ENCODE measurements around the gene AIRE. TPM values are rescaled to one million over a fixed set of nuclear protein-coding genes. Genes with fewer than 3 reads are reported as not detected.

The AIRE gene
- total and polyA plus RNA-seq, 4 experiments from 2014 or later, result 0.32 to 2.3 TPM; not detected in 2

- Mint-ChIP-seq H3K4me3 (no peak overlapping the region), H3K9me3 (no peaks in the 10 kb centered on the region), H3K36me3 (peaks cover 0 to 27% of the 10 kb centered on the region in 2 donors), H3K27ac (peak overlapping the region in 2 of 7 donors; percentile 40 to 51), H3K27me3 (no peaks in the 10 kb centered on the region), H3K4me1 (no peaks in the 10 kb centered on the region)
- Histone ChIP-seq H3K4me1 (ENCODE audit: insufficient read depth, low read length) (no peaks in the 10 kb centered on the region), H3K4me3 (ENCODE audit: low read length in 2 of 2) (no peak overlapping the region), H3K36me3 (ENCODE audit: insufficient read depth, low read length) (peaks cover 23% of the 10 kb centered on the region), H3K27ac (ENCODE audit: low read depth, low read length) (no peak overlapping the region), H3K27me3 (ENCODE audit: insufficient read depth, low read length) (no peaks in the 10 kb centered on the region), H3K9me3 (ENCODE audit: control insufficient read depth in 1 of 2, low read length in 2 of 2) (no peaks in the 10 kb centered on the region)
- ChIA-PET CTCF (ENCODE audit: partially characterized antibody) (no interaction called here), POLR2A (ENCODE audit: partially characterized antibody) (interaction anchor here (1.2 kb wide), 1 partner anchor 15 kb away, joined by 3 read pairs; no protein-coding TSS in a partner anchor)
- intact Hi-C loops (cut with micrococcal nuclease), result no loop called here
- DNase-seq, result no peak
Observed at GRCh38 chr21:44322621-44323325, 37.1 kb downstream of the AIRE start.

GRCh38 chr21:44323591-44323990 is 37.9 kb downstream of the AIRE start:
- POLR2A ChIA-PET (ENCODE audit: partially characterized antibody), result no interaction called here
- CTCF ChIA-PET (ENCODE audit: partially characterized antibody), result no interaction called here
- no peak for DNase-seq
- Histone ChIP-seq H3K36me3 (ENCODE audit: insufficient read depth, low read length) (peaks cover 18% of the 10 kb centered on the region), H3K4me3 (ENCODE audit: low read length in 2 of 2) (no peak overlapping the region), H3K27ac (ENCODE audit: low read depth, low read length) (no peak overlapping the region), H3K27me3 (ENCODE audit: insufficient read depth, low read length) (no peaks in the 10 kb centered on the region), H3K9me3 (ENCODE audit: control insufficient read depth in 1 of 2, low read length in 2 of 2) (no peaks in the 10 kb centered on the region), H3K4me1 (ENCODE audit: insufficient read depth, low read length) (no peaks in the 10 kb centered on the region)
- peaks cover 0 to 24% of the 10 kb centered on the region in 2 donors for H3K36me3 Mint-ChIP-seq
- H3K9me3 Mint-ChIP-seq, result no peaks in the 10 kb centered on the region
- H3K4me1 Mint-ChIP-seq, result no peaks in the 10 kb centered on the region
- intact Hi-C loops (cut with micrococcal nuclease), result no loop called here
- no peak overlapping the region for H3K4me3 Mint-ChIP-seq
- H3K27me3 Mint-ChIP-seq, result no peaks in the 10 kb centered on the region
- no peak overlapping the region for H3K27ac Mint-ChIP-seq

GRCh38 chr21:44324106-44324853 is 38.6 kb downstream of the AIRE start:
- H3K9me3 Mint-ChIP-seq, result no peaks in the 10 kb centered on the region
- H3K27me3 ChIP-seq (ENCODE audit: insufficient read depth, low read length), result no peaks in the 10 kb centered on the region
- ChIA-PET POLR2A (ENCODE audit: partially characterized antibody) (no interaction called here), CTCF (ENCODE audit: partially characterized antibody) (no interaction called here)
- no peaks in the 10 kb centered on the region for H3K9me3 ChIP-seq (ENCODE audit: control insufficient read depth in 1 of 2, low read length in 2 of 2)
- DNase-seq, result no peak
- H3K27ac Mint-ChIP-seq, result no peak overlapping the region
- H3K4me1 ChIP-seq (ENCODE audit: insufficient read depth, low read length), result no peaks in the 10 kb centered on the region
- no peak overlapping the region for H3K27ac ChIP-seq (ENCODE audit: low read depth, low read length)
- peaks cover 15% of the 10 kb centered on the region for H3K36me3 ChIP-seq (ENCODE audit: insufficient read depth, low read length)
- intact Hi-C loops (cut with micrococcal nuclease), result no loop called here
- H3K27me3 Mint-ChIP-seq, result no peaks in the 10 kb centered on the region
- H3K36me3 Mint-ChIP-seq, result peaks cover 0 to 22% of the 10 kb centered on the region in 2 donors
- H3K4me3 Mint-ChIP-seq, result no peak overlapping the region
- H3K4me1 Mint-ChIP-seq, result no peaks in the 10 kb centered on the region
- no peak overlapping the region for H3K4me3 ChIP-seq (ENCODE audit: low read length in 2 of 2)

- Mint-ChIP-seq H3K36me3 (peaks cover 0 to 19% of the 10 kb centered on the region in 2 donors), H3K4me1 (peaks cover 0 to 3% (median 0%) of the 10 kb centered on the region in 4 donors), H3K4me3 (no peak overlapping the region), H3K27me3 (no peaks in the 10 kb centered on the region), H3K27ac (no peak overlapping the region), H3K9me3 (no peaks in the 10 kb centered on the region)
- CTCF ChIA-PET (ENCODE audit: partially characterized antibody), result no interaction called here
- Histone ChIP-seq H3K4me3 (ENCODE audit: low read length in 2 of 2) (no peak overlapping the region), H3K27ac (ENCODE audit: low read depth, low read length) (no peak overlapping the region), H3K9me3 (ENCODE audit: control insufficient read depth in 1 of 2, low read length in 2 of 2) (no peaks in the 10 kb centered on the region), H3K36me3 (ENCODE audit: insufficient read depth, low read length) (peaks cover 10% of the 10 kb centered on the region), H3K27me3 (ENCODE audit: insufficient read depth, low read length) (no peaks in the 10 kb centered on the region), H3K4me1 (ENCODE audit: insufficient read depth, low read length) (no peaks in the 10 kb centered on the region)
- POLR2A ChIA-PET (ENCODE audit: partially characterized antibody), result no interaction called here
- intact Hi-C loops (cut with micrococcal nuclease), result no loop called here
- no peak for DNase-seq
Observed at GRCh38 chr21:44324854-44325107, 39.1 kb downstream of the AIRE start.

GRCh38 chr21:44325386-44326271 is 40.0 kb downstream of the AIRE start:
- Histone ChIP-seq H3K27me3 (ENCODE audit: insufficient read depth, low read length) (no peaks in the 10 kb centered on the region), H3K4me1 (ENCODE audit: insufficient read depth, low read length) (no peaks in the 10 kb centered on the region), H3K9me3 (ENCODE audit: control insufficient read depth in 1 of 2, low read length in 2 of 2) (no peaks in the 10 kb centered on the region), H3K27ac (ENCODE audit: low read depth, low read length) (no peak overlapping the region), H3K4me3 (ENCODE audit: low read length in 2 of 2) (no peak overlapping the region), H3K36me3 (ENCODE audit: insufficient read depth, low read length) (peaks cover 8% of the 10 kb centered on the region)
- DNase-seq, result no peak
- H3K9me3 Mint-ChIP-seq, result no peaks in the 10 kb centered on the region
- ChIA-PET CTCF (ENCODE audit: partially characterized antibody) (no interaction called here), POLR2A (ENCODE audit: partially characterized antibody) (interaction anchor here (1.5 kb wide), 1 partner anchor 9 kb away, joined by 5 read pairs; no protein-coding TSS in a partner anchor)
- H3K36me3 Mint-ChIP-seq, result peaks cover 0 to 17% of the 10 kb centered on the region in 2 donors
- intact Hi-C loops (cut with micrococcal nuclease), result no loop called here
- no peaks in the 10 kb centered on the region for H3K27me3 Mint-ChIP-seq
- no peak overlapping the region for H3K4me3 Mint-ChIP-seq
- no peak overlapping the region for H3K27ac Mint-ChIP-seq
- peaks cover 0 to 3% (median 0%) of the 10 kb centered on the region in 4 donors for H3K4me1 Mint-ChIP-seq

GRCh38 chr21:44326272-44326647 is 40.6 kb downstream of the AIRE start:
- ChIA-PET POLR2A (ENCODE audit: partially characterized antibody) (interaction anchor here (1.5 kb wide), 1 partner anchor 9 kb away, joined by 5 read pairs; no protein-coding TSS in a partner anchor), CTCF (ENCODE audit: partially characterized antibody) (no interaction called here)
- H3K4me3 ChIP-seq (ENCODE audit: low read length in 2 of 2), result no peak overlapping the region
- H3K4me1 ChIP-seq (ENCODE audit: insufficient read depth, low read length), result no peaks in the 10 kb centered on the region
- DNase-seq, result no peak
- H3K27me3 ChIP-seq (ENCODE audit: insufficient read depth, low read length), result no peaks in the 10 kb centered on the region
- Mint-ChIP-seq H3K36me3 (peaks cover 0 to 17% of the 10 kb centered on the region in 2 donors), H3K9me3 (no peaks in the 10 kb centered on the region), H3K4me1 (peaks cover 0 to 3% (median 0%) of the 10 kb centered on the region in 4 donors), H3K4me3 (no peak overlapping the region), H3K27ac (no peak overlapping the region), H3K27me3 (no peaks in the 10 kb centered on the region)
- intact Hi-C loops (cut with micrococcal nuclease), result no loop called here
- H3K36me3 ChIP-seq (ENCODE audit: insufficient read depth, low read length), result peaks cover 4% of the 10 kb centered on the region
- no peak overlapping the region for H3K27ac ChIP-seq (ENCODE audit: low read depth, low read length)
- H3K9me3 ChIP-seq (ENCODE audit: control insufficient read depth in 1 of 2, low read length in 2 of 2), result no peaks in the 10 kb centered on the region

Data from CD4-positive, alpha-beta memory T cell (primary cell).